Neutrophil (primary cell): ENCODE results near the gene ZNF385C.

Experiments used
- H3K27ac ChIP-seq: fragments of 200-600 bp; sonication (generic); 2 replicates; pipeline ENCODE4 v1.5.1; 2016; ENCODE audit warnings: mild to moderate bottlenecking, moderate library complexity
- H3K27me3 ChIP-seq: fragments of 200-600 bp; sonication (generic); 2 replicates; pipeline ENCODE4 v1.6.0; 2016; ENCODE audit warnings: mild to moderate bottlenecking
- H3K36me3 ChIP-seq: fragments of 200-600 bp; sonication (generic); 2 replicates; pipeline ENCODE4 v1.5.1; 2017
- H3K4me1 ChIP-seq, 2 experiments: fragments of 200-600 bp in 1 of 2; sonication (generic) in 1 of 2; 1 replicate in 1 of 2; 2 replicates in 1 of 2; pipeline versions ENCODE4 v1.5.1 to v1.6.1; 2013 to 2016; ENCODE audit warnings: low read depth in 1 of 2, low read length in 1 of 2, mild to moderate bottlenecking in 1 of 2, moderate library complexity in 1 of 2; ENCODE audit not compliant: control insufficient read depth in 1 of 2, insufficient read depth in 1 of 2
- H3K4me3 ChIP-seq, 2 experiments: fragments of 200-600 bp in 1 of 2; sonication (generic) in 1 of 2; 1 replicate in 1 of 2; 2 replicates in 1 of 2; pipeline ENCODE4 v1.5.1; 2013 to 2016; ENCODE audit warnings: low read depth in 1 of 2, low read length in 1 of 2, mild to moderate bottlenecking in 1 of 2, moderate library complexity in 1 of 2
- H3K9me3 ChIP-seq: fragments of 200-600 bp; sonication (generic); 2 replicates; pipeline ENCODE4 v1.5.1; 2016
- CTCF ChIP-seq: fragments of 200-600 bp; sonication (generic); IDR thresholded peaks from 2 replicates; pipeline ENCODE4 v1.5.1; 2016; ENCODE audit warnings: antibody characterized with exemption

The ZNF385C gene

GRCh38 chr17:42117397-42118125 is 19.3 kb upstream of the ZNF385C start:
- Histone ChIP-seq H3K36me3 (peaks cover 5% of the 10 kb centered on the region), H3K27ac (no peak overlapping the region), H3K4me3 (no peak overlapping the region), H3K9me3 (no peaks in the 10 kb centered on the region), H3K4me1 (peaks cover 12 to 20% of the 10 kb centered on the region in 2 experiments), H3K27me3 (no peaks in the 10 kb centered on the region)
- TF ChIP-seq CTCF, result no peak

GRCh38 chr17:42116705-42117396 is 18.6 kb upstream of the ZNF385C start:
- Histone ChIP-seq H3K36me3 (no peaks in the 10 kb centered on the region), H3K9me3 (no peaks in the 10 kb centered on the region), H3K4me1 (peaks cover 17 to 25% of the 10 kb centered on the region in 2 experiments), H3K27me3 (no peaks in the 10 kb centered on the region), H3K4me3 (no peak overlapping the region), H3K27ac (no peak overlapping the region)
- peak; percentile 87 for TF ChIP-seq CTCF

- H3K4me3 ChIP-seq, result no peak overlapping the region
- peaks cover under 1% of the 10 kb centered on the region for H3K36me3 ChIP-seq
Observed at GRCh38 chr17:42114118-42114517, 15.8 kb upstream of the ZNF385C start.

GRCh38 chr17:42113293-42114069 is 15.2 kb upstream of the ZNF385C start:
- Histone ChIP-seq H3K9me3 (no peaks in the 10 kb centered on the region), H3K36me3 (peaks cover 4% of the 10 kb centered on the region), H3K27me3 (no peaks in the 10 kb centered on the region), H3K27ac (peak overlapping the region; percentile 86), H3K4me3 (peak overlapping the region in 1 of 2 experiments; percentile 68), H3K4me1 (peaks cover 16 to 17% of the 10 kb centered on the region in 2 experiments)
- no peak for TF ChIP-seq CTCF

More at GRCh38 chr17:42114118-42114517, 15.8 kb upstream of the ZNF385C start:
- no peak for TF ChIP-seq CTCF
- H3K27me3 ChIP-seq, result no peaks in the 10 kb centered on the region
- no peaks in the 10 kb centered on the region for H3K9me3 ChIP-seq
- H3K4me1 ChIP-seq, result peaks cover 16 to 17% of the 10 kb centered on the region in 2 experiments
- no peak overlapping the region for H3K27ac ChIP-seq

GRCh38 chr17:42112552-42113176 is 14.4 kb upstream of the ZNF385C start, which contains the start of gene DHX58:
TSS of gene DHX58 (minus strand) at chr17:42112714. CDS start at chr17:42111892, 822 bp downstream.
- peak; percentile 22 for TF ChIP-seq CTCF
- Histone ChIP-seq H3K4me3 (peak within 1 kb of the TSS; percentile 63 to 68), H3K27ac (peak within 1 kb of the TSS; percentile 86), H3K27me3 (no peaks in the 10 kb centered on the region), H3K4me1 (peaks cover 16 to 23% of the 10 kb centered on the region in 2 experiments), H3K36me3 (peaks cover 4% of the 10 kb centered on the region), H3K9me3 (no peaks in the 10 kb centered on the region)
